RWPE1 (cell line): ENCODE data around the gene MYH10.

Experiments
- CTCF ChIA-PET: fragments of 350-600 bp; sonication (Branson Sonifier 250); formaldehyde crosslinking; extraction: SDS; loops from one replicate; lab custom pipeline; 2021; lab: Yijun Ruan, JAX
- POLR2A ChIA-PET: fragments of 400-600 bp; formaldehyde crosslinking; extraction: SDS; loops from one replicate; lab custom pipeline; 2020; ENCODE audit warnings: antibody characterized with exemption; ENCODE audit not compliant: low non-redundant PET; lab: Yijun Ruan, JAX
- DNase-seq: peaks from one replicate; pipeline ENCODE4 v3.0.0; 2012; ENCODE audit warnings: low spot score
- H3K27ac ChIP-seq: fragments of 450-650 bp; 2 replicates; pipeline ENCODE4 v1.5.1; 2017
- TF ChIP-seq, protein P1 (sequence below): fragments of 450-650 bp; conservative IDR thresholded peaks from 2 replicates; pipeline ENCODE4 v1.5.1; 2017; ENCODE audit warnings: low read depth, mild to moderate bottlenecking

Gene MYH10

GRCh38 chr17:8651013-8651412 lies 20.5 kb upstream of the MYH10 start:
- ChIA-PET CTCF (interaction anchor here (0.9 kb wide), 1 partner anchor 11 kb away, joined by 3 read pairs; no protein-coding TSS in a partner anchor), POLR2A (no interaction called here)
- no peak for DNase-seq
- no peak overlapping the region for H3K27ac ChIP-seq
- TF ChIP-seq, protein P1, sequence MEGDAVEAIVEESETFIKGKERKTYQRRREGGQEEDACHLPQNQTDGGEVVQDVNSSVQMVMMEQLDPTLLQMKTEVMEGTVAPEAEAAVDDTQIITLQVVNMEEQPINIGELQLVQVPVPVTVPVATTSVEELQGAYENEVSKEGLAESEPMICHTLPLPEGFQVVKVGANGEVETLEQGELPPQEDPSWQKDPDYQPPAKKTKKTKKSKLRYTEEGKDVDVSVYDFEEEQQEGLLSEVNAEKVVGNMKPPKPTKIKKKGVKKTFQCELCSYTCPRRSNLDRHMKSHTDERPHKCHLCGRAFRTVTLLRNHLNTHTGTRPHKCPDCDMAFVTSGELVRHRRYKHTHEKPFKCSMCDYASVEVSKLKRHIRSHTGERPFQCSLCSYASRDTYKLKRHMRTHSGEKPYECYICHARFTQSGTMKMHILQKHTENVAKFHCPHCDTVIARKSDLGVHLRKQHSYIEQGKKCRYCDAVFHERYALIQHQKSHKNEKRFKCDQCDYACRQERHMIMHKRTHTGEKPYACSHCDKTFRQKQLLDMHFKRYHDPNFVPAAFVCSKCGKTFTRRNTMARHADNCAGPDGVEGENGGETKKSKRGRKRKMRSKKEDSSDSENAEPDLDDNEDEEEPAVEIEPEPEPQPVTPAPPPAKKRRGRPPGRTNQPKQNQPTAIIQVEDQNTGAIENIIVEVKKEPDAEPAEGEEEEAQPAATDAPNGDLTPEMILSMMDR: no peak

DNA sequence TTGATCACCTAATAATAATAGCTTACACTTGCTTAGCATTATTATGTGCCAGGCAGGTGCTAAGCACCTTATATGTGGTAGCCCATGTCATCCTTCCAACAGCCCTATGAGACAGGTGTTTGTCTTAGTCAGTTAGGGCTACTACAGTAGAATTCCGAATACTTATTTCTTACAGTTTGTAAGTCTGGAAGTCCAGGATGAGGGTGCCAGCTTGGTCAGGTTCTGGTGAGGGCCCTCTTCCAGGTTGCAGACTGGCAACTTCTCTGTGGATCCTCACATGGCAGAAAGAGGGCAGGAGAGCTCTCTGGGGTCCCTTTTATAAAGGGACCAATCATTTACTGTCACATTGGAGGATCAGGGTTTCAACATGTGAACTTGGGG lies 19.6 kb upstream of the MYH10 start:
- ChIA-PET CTCF (interaction anchor here (0.6 kb wide), 1 partner anchor 11 kb away, joined by 4 read pairs; no protein-coding TSS in a partner anchor), POLR2A (no interaction called here)
- no peak for DNase-seq
- no peak overlapping the region for H3K27ac ChIP-seq
- TF ChIP-seq, protein P1: no peak

DNA sequence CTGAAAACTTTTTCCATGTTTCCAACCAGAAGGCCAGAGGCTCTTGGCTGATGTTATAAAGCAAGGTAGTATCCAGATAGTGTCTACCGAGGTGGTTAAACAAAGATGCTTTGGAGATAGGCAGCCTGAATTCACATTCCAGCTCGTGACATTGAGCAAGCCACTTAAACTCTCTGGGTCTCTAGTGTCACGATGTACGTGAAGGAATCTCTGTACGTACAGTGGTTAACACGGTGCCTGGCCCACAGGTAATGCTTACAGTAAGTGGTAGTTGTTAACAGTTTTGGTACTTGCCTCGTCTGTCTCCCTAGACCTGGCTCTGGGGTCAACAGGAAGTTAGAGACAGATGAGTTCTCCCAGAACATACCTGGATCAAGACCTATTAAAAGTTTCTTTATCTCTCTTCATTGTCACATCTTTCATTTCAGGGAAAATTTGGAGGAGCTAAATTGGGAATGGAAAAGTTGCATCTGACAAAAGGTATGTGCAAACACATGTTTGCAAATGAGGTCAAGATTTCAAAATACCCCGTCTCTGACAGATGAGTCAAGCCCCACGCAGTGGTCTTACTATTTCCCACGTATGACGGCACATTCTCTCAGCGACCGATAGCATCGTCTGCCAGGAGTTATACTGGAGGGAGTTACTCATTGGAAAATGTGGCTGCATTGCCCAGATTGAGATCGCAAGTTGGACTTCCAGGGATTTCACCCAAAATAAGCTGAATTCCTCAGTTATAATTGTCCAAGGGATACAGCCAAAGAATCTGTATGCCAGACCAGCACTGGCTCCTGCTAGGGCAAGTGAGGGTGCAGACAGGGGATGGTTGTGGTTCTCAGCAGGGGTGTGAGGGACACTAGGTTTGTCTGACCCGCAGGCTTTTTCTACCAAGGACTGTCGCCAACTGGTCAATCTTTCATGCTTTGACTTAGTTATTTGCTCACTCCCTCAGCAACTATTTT lies 18.9 kb upstream of the MYH10 start:
- ChIA-PET CTCF (interaction anchor here (0.7 kb wide), 2 partner anchors 9 to 246 kb away, joined by 3 read pairs; no protein-coding TSS in a partner anchor), POLR2A (no interaction called here)
- H3K27ac ChIP-seq: no peak overlapping the region
- TF ChIP-seq, protein P1: no peak
- no peak for DNase-seq

- CTCF ChIA-PET: no interaction called here
- DNase-seq: no peak
- TF ChIP-seq, protein P1: no peak
- no peak overlapping the region for H3K27ac ChIP-seq
- POLR2A ChIA-PET: no interaction called here
These were observed 17.4 kb upstream of the MYH10 start for GRCh38 chr17:8647956-8648355.

GRCh38 chr17:8647202-8647601 lies 16.7 kb upstream of the MYH10 start:
- H3K27ac ChIP-seq: no peak overlapping the region
- TF ChIP-seq, protein P1: no peak
- ChIA-PET CTCF (no interaction called here), POLR2A (no interaction called here)
- DNase-seq: no peak

DNA sequence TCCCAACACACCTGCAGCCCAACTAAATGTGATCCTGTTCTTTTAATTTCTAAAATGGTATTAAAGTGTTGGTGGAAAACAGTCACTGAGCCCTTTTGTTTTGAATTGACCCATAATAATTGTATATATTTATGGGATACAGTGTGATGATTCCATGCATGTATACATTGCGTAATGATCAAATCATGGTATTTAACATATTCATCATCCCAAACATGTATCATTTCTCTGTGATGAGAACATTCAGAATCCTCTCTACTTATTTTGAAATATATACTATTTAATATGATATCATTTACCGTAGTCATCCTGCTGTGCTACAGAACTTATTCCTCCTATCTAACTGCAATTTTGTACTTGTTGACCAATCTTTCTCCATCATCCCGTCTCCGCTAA lies 14.0 kb upstream of the MYH10 start:
- POLR2A ChIA-PET: no interaction called here
- TF ChIP-seq, protein P1: no peak

More for the DNA sequence above, 14.0 kb upstream of the MYH10 start:
- CTCF ChIA-PET: no interaction called here
- no peak overlapping the region for H3K27ac ChIP-seq
- no peak for DNase-seq
